T-helper 2 cell (primary cell): ENCODE data around the gene PPM1M.

ENCODE experiments used
- DNase-seq, 5 experiments: peaks; one replicate each; pipeline versions ENCODE4 v3.0.0 to v3.0.0-alpha.2; 2012 to 2022

Gene PPM1M

GRCh38 chr3:52230889-52231499 lies 14.6 kb upstream of the PPM1M start:
- no peak for DNase-seq

GRCh38 chr3:52231502-52232278 lies 13.9 kb upstream of the PPM1M start:
- DNase-seq = peak; percentile 76 to 89 (median 83)

- peak in 1 of 5 experiments; percentile 57 for DNase-seq
Measured at GRCh38 chr3:52232279-52233107, 13.1 kb upstream of the PPM1M start.

GRCh38 chr3:52233108-52233591 lies 12.4 kb upstream of the PPM1M start:
- no peak for DNase-seq

GRCh38 chr3:52233968-52234367 lies 11.6 kb upstream of the PPM1M start:
- DNase-seq = no peak

- no peak for DNase-seq
Measured at GRCh38 chr3:52234516-52235447, 10.8 kb upstream of the PPM1M start.

- no peak for DNase-seq
Measured at GRCh38 chr3:52236424-52236886, 9.1 kb upstream of the PPM1M start.

GRCh38 chr3:52237006-52237656 lies 8.4 kb upstream of the PPM1M start:
- DNase-seq = no peak

- DNase-seq = no peak
Measured at GRCh38 chr3:52237657-52238172, 7.8 kb upstream of the PPM1M start.

GRCh38 chr3:52238193-52238760 lies 7.3 kb upstream of the PPM1M start:
- no peak for DNase-seq

GRCh38 chr3:52238761-52239701 lies 6.5 kb upstream of the PPM1M start, which contains the start of gene TWF2:
TSS of gene TWF2 (minus strand) at chr3:52239158. CDS start at chr3:52239016, 142 bp downstream.
- DNase-seq = peak; percentile 76 to 87 (median 82)

GRCh38 chr3:52240059-52240885 lies 5.3 kb upstream of the PPM1M start:
- DNase-seq = peak in 2 of 5 experiments; percentile 26 to 88

GRCh38 chr3:52240886-52241370 lies 4.6 kb upstream of the PPM1M start:
- DNase-seq = peak in 1 of 5 experiments; percentile 73

GRCh38 chr3:52242039-52242438 lies 3.5 kb upstream of the PPM1M start:
- no peak for DNase-seq

GRCh38 chr3:52243791-52244628 lies 1.5 kb upstream of the PPM1M start:
- peak in 1 of 5 experiments; percentile 43 for DNase-seq

- DNase-seq = no peak
Measured at GRCh38 chr3:52246264-52246620, 683 bp downstream of the PPM1M start.

- DNase-seq = peak in 1 of 5 experiments; percentile 43
Measured at GRCh38 chr3:52246728-52247408, 1.3 kb downstream of the PPM1M start.
